G401 (cell line): ENCODE data around the gene PPT1. TPM values are rescaled to one million over a fixed set of nuclear protein-coding genes. Genes with fewer than 3 reads are reported as not detected.
"Not testable (repeated sequence)": the region's sequence is repeated elsewhere in the genome, so short reads cannot be mapped to it uniquely, and the experiment has no call there.

ENCODE experiments used
- DNase-seq: peaks from one replicate; pipeline ENCODE4 v3.0.0-alpha.2; 2015; ENCODE audit warnings: low spot score
- in situ Hi-C: cut with HindIII; loops from 2 replicates; pipeline ENCODE4 v1.10.0; 2016; ENCODE audit warnings: low sequenced_read_pairs, mixed read lengths
- total RNA-seq: library from RNA; depleted of rRNA; stranded (reverse); fragments of >200 nt; shearing (Covaris generic); gene quantifications from 2 replicates; pipeline ENCODE4 v1.2.3, GENCODE V29; 2014

Gene PPT1
- total RNA-seq, 1 experiment from 2014 or later: 227 TPM

DNA sequence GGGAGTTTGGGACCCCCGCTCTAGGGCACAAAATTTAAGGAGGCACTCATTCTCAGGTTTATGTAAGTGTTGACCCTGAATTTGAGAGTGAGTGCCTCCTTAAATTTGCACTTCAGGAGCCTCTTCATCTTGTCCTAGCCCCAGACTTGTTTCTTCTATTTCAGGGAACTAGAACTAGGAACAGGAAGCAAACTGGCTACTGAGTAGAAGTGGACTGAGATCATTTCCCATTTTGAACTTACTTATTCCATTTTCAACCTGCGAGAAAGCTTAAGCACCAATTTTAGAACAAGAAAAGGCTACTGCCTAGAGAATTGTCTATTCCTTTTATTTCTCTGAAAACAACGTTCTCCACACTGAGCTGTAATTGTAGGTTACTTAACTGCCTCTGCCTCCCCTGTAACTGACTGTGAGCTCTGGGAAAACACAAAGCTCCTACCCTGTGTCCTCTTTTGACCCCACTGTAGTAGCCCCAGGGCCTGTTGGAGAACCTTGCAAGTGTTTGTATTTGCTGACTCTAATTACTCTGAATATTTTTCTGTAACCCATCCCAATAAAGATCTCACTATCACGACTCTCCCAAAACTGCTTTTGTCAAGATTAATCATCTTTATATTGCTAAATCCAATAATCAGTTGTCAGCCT lies 2.5 kb downstream of the PPT1 start:
- DNase-seq: no peak
- in situ Hi-C loops: no loop called here

DNA sequence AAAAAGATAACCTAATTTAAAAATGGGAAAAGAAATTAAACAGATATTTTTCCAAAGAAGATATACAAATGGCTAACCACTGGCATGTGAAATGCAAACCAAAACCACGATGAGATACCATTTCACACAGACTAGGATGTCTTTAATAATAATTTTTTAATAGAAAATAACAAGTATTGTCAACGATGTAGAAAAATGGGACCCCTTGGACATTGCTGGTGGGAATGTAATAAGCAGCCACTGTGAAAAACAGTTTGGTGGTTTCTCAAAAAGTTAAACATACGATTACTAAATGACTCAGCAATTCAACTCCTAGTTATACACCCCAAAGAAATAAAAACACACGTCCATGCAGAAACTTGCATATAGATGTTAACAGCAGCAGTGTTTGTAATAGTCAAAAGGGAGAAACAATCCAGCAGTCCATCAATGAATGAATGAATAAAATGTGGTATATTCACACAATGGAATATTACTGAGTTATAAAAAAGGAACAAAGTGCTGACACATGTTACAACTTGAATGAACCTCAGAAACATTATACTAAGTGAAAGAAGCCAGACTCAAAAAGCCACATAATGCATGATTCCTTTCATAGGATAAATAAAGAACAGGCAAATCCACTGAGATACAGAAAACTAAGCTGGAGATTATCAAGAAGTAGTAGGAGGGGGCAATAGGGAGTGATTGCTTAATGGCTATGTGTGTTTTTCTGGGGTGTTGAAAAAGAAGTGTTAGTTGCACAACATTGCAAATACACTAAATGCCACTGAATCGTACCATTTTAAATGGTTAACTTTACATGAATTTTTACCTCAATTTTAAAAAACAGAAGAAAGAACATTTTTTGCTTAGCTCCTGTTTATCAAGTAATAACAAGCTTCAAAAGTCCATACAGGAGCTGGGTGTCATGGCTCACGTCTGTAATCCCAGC lies 4.1 kb downstream of the PPT1 start:
- in situ Hi-C loops: no loop called here

DNA sequence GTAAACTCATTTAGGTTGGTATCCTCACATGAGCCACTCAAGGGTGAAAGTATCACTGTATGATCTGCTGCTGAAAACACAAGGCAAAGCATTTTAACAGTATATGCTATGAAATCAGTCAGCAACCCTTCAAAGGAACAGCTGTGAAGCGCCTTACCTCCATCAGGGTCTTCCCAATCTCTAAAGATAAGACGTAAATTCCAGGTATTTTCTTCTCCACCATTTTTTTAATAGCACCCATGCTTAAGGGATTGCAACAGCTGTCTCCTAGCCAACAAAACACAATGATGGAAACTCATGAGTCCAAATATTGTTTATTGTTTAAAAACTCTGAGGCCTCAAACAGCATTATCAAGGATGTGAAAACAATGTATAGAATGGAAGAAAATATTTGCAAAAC lies 4.8 kb downstream of the PPT1 start:
- no peak for DNase-seq
- in situ Hi-C loops: no loop called here

More for the DNA sequence above, 4.1 kb downstream of the PPT1 start:
- DNase-seq: no peak

DNA sequence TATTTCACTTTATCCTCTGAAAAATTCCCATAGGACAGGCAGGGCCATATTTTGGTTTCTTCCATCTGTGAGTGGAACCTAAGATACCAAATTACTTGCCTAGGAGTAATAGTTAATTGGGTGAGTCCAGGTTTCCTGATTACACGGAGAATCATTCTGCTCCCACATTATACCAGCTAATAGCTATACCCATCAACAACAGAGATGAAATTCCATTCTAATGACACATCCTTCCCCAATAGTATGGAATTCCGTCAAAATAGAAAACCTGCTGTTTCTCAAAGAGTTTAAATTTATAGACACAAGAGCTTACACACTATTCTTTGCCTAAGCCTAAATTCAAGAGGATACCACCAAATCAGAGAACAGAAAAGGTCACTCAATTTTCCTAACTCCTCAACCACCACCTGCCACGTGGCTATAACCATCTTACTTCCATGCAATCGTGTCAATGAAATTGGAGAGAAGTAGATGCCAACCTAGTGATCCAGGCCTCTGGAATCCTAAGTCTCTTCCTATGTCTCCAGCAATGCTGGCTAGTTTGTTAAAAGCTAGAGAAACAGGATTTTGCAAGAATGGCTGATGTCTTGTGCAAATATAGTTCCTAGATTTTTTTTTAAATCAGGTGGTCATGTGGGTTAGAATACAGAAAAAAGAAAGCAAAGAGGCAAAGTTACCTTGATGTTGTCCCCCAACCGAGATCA lies 6.2 kb downstream of the PPT1 start:
- in situ Hi-C loops: no loop called here
- DNase-seq: no peak

DNA sequence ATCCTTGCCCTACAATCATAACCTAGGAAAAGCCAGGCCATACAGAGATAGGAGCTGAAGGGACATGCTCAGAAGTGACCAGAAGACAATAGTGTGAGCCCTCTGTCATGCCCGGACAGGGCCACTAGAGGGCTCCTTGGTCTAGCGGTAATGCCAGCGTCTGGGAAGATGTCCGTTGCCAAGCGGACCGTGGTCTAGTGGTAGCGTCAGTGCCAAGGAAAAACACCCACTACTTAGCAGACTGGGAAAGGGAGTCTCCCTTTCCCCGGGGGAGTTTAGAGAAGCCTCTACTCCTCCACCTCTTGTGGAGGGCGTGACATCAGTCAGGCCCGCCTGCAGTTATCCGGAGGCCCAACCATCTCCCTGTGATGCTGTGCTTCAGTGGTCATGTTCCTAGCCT lies 12.3 kb downstream of the PPT1 start:
- peak; percentile 80 for DNase-seq
- in situ Hi-C loops: not testable (repeated sequence)

DNA sequence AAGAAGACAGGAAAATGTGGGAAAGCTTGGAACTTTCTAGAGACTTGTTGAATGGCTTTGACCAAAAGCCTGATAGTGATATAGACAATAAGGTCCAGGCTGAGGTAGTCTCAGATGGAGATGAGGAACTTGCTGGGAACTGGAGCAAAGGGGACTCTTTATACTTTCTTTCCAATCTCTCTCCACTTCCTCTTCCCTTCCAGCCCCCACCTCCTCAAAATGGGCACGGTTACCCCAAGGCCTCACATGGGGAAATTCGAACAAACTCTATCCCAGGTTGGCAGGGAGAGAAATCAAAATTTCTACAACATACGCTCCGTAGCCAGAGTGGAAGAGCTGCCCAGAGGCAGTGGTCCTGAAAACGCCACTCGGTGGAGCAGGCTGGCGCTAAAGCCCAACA lies 15.2 kb downstream of the PPT1 start:
- in situ Hi-C loops: no loop called here
- no peak for DNase-seq

DNA sequence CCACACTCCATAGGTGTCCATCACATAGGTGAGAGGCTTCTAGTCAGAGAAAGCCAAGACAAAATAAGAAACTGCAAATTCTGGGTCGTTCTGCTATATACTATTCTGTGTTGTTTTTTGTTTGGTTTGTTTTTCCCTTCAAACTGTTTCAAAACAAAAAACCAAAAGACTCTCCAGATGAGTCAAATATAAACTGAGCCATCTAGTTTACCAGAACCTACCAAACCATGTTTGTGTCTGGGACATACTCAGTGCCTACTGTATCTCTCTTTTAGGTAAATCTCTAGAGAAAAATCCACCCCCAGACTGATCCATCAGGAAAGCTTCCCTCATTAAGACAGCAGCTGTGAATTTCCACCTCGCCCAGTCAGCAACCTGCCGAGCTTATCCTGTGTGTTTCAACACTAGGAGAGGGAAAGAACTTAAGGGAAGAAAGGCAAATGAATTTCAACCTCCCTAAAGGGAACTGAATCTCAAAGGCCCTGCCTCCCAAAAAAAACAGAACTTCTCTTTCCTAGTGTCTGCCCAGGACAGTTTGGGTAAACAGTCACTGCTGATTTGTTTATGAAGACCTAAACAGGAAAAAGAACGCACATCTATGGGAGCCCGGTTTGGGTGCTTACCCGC lies 17.2 kb downstream of the PPT1 start:
- in situ Hi-C loops: no loop called here
- DNase-seq: no peak

DNA sequence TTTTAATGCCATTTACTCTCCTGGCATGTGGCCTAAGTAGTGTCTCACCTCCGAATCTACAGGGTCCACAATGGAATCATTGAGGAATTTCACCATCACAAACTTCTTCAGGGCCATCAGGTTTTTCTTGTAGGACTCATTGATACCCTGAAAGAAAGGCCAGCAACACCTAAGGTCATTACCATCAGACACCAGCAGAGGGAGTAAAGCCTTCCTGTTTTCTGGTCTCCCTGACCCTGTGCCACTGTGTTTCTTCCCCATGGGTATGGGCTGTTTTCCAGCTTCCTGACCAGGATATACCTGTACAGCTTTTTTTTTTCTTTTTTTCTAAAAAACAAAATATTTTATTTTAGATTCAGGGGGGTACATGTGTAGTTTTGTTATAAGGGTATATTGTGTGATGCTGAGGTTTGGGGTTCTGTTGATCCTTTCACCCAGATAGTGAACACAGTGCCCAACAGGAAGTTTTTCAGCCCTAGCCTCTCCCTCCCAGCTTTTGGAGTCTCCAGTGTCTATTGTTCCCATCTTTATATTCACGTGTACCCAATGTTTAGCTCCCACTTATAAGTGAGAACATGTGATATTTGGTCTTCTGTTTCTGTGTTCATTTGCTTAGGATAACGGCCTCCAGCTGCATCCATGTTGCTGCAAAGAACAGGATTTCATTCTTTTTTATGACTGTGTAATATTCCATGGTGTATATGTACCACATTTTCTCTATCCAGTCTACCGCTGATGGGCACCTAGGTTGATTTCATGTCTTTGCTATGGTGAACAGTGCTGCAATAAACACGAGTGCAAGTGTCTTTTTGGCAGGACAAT lies 18.3 kb downstream of the PPT1 start:
- in situ Hi-C loops: no loop called here
- peak; percentile 54 for DNase-seq

DNA sequence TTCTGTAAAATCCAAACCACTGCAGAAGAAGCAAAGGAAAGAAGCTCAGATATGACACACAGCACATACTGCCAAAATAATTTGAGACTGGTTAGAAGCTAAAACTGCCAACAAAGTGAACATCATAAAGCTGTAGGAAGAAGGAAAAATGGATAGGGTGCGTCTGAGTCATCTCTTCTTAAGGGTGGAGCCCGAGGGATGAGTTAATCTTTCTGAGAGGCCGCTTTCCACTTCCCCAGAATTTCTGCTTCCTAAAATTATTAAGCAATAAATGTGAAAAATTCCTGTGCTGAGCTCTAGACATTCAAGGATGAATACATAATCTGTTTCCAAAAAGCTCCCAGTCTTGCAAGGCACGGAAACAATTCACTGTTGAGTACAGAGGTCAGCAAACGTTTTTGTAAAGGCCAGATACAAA lies 20.1 kb downstream of the PPT1 start:
- no peak for DNase-seq
- in situ Hi-C loops: no loop called here

DNA sequence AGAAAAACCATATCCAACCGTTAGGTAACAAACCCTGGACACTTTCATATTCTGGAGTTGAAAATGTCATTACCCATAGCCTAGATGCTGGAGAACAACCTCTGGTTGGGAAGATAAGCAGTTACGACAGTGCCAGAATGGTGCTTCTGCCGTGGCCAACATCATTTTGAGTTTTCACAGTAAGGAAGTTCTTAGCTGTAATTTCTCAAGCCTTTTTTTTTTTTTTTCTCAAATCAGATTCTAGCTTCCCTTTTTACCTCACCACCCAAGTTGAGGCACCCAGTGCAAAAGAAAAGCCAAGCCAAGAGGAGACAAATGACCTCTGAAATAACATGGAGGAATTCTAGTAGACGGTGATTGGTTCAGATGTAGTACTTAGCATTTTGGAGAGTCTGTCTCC lies 21.8 kb downstream of the PPT1 start:
- in situ Hi-C loops: no loop called here
- no peak for DNase-seq

DNA sequence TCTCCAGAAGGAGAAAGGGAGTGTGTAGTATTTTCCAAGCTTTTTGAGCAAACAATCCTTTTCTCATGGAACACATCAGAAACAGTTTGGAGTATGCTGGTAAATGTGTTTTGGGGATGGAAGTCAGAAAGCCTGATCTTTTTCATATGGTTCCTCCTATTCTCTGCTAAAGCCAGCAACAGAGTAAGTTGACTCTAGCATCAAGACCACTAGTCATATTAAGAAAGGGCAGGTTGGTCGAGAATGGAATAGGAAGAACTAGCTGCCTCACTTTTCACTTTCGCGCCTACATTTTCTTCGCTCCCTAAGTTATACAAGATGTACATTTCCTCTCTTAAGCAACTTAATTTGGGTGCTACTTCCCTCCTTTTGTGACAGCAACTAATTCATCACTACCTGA lies 24.0 kb downstream of the PPT1 start:
- no peak for DNase-seq
- in situ Hi-C loops: no loop called here

DNA sequence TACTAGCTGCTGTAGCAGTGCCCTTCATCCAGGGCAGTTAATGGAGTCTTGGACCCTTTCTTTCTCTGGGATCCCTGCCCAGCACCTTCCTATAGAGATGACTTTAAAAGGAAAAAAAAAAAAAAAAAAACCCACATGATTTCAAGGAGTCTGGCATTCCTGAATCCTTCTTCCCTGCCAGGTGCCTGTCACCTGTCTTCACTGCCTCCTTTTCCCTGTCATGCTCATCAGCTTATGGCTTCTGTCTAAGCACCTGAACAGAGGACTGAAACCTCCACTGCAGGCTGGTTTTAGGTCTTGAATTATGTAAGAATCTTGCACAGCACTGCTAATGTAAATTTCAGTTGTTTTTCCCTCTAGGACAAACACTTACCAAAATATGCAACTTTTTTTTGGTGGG lies 24.9 kb downstream of the PPT1 start:
- in situ Hi-C loops: no loop called here
- no peak for DNase-seq

DNA sequence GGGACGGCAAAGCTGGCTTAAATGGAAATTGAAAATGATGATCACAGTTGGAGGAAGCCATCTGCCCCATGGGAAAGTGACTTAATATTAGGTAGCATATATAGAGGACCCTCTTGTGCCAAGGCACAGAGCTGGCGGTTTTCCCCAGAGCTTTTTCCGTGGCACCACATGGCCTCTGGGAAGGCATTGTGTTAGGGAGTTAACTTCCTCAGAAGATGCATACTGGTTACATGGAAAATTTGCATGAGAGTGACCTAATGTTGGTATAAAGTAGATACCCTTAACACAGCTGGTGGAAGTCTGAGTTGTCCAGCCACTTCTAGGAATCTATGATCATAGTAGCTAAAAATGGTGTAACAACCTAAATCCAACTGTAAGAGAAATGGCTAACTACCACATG lies 29.2 kb downstream of the PPT1 start:
- in situ Hi-C loops: no loop called here
- DNase-seq: no peak

DNA sequence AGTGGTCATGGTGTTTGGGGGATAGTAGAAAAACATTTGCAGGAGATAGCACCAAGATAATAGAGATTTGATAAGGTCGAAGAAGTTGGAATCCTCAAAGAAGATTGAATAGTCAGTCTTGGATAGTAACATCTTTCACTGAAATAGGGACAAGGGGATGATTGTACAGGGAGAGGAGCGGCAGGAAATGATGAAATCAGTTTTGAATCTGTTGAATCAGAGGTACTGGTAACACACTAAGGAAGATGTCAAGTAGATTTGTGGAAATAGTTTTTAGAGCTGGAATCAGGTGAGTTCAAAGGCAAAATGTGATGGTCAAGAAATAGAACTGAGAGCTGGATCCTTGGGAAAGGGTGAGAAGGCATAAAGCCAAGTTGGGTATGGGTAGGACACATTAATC lies 30.0 kb downstream of the PPT1 start:
- DNase-seq: no peak
- in situ Hi-C loops: no loop called here

DNA sequence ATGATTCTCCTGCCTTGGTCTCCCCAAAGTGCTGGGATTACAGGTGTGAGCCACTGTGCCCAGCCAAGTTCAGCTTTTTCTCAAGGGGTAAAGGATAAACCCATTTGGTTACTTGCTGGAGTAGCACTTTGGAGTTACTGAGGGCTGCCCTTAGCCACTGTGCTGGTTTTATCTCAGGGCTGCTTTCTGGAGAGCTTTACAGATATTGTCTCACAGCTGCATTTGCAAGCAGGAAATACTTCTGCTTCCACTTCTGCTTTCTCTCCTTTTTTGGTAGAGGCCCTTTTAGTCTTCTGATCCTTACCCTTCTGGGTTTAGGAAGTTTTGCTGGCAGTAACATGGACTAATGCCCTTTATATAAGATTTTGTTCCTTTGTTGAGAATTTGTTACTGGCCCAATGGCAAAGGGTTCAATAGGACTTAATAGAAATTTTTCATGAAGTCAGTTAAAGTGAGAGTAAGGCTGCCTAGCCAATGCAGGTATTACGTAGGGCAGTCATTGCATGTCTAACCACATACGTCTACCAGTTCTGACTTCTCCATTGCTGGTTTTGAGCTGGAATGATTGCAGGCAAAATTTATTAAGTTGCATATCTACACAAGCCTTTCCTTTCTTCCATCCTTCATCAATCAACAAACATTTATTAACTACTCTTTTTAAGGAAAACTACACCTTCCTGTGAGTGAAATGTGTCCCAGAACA lies 32.1 kb downstream of the PPT1 start:
- DNase-seq: no peak
- in situ Hi-C loops: no loop called here

DNA sequence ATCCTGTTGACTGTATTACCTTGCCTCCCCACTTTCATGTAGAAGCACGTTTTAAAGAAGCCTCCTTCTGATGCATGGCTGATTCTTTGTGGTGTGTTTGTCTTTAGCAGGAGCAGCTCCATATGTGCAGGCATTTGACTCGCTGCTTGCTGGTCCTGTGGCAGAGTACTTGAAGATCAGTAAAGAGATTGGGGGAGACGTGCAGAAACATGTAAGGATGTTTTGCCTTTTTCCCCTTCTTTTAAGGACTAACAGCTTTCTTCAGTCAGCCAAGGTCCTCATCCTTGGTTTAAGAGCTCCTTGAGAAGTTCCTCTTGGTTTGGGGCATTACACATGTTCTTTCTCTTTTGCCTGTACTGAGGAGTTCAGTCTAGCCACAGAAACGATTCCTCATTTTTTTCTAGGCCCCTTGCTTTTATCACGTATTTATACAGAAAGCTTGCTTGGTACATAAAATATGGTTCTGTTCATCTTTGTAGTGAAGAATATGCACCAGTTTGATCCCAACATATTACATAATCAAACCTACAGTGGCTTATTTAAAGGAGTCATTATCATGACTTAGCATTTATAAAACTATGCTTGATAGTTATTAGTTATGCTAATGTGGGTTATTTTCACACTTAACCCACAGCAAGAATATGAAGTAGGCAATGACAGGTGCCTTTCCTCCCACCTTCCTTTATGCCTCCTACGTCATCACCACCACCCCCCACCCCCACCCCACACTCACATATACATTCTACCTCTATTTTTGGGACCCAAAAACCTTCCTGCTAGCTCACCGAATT lies 36.9 kb downstream of the PPT1 start:
- in situ Hi-C loops: no loop called here
- DNase-seq: no peak

DNA sequence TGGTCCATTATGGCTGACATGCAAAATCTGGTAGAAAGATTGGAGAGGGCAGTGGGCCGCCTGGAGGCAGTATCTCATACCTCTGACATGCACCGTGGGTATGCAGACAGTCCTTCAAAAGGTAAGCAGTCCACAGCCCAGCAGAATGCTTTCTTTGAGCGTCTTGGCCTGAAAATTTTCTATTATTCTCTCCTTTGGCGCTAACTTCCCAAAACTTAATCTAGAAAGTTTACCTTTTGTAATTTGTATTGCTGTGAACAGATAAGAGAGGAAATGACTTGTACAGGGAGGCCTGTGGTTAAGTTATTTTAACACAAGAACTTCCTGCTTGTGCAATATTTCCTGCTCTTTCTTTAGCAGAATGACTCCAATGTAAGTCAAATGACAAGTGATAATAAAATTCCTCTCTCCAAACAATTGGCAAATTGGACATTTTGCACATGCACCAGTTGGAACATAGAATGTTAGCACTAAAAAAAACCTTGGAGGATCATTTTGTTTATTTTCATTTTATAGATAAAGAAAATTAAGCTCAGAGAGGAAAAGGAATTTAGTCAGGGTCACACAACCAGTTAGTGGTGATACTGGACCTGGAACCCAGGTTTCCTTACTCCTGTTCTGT lies 37.6 kb downstream of the PPT1 start:
- in situ Hi-C loops: no loop called here
- DNase-seq: no peak
